Tibial nerve (tissue), 4 donors: ENCODE measurements around the gene PCDH9.

Source experiments
- CTCF ChIP-seq, 5 experiments: fragments of 200-600 bp in 3 of 5; fragments of 450-650 bp in 2 of 5; sonication (generic) in 3 of 5; IDR thresholded peaks; one replicate each; pipeline ENCODE4 v1.5.1; 2016 to 2019; ENCODE audit warnings: antibody characterized with exemption in 5 of 5, mild to moderate bottlenecking in 3 of 5, moderate library complexity in 2 of 5
- EP300 ChIP-seq, 2 donors: sonication (generic); formaldehyde crosslinking; IDR thresholded peaks; one replicate each; pipeline ENCODE4 v1.6.1; 2017; ENCODE audit warnings: antibody characterized with exemption in 2 of 2, mild to moderate bottlenecking in 1 of 2
- POLR2A ChIP-seq, 2 donors: fragments of 450-650 bp; IDR thresholded peaks; one replicate each; pipeline ENCODE4 v1.6.1; 2017; ENCODE audit warnings: antibody characterized with exemption in 2 of 2, mild to moderate bottlenecking in 2 of 2, moderate library complexity in 2 of 2

GRCh38 chr13:66952507-66952906, 277.6 kb downstream of the PCDH9 start:
- TF ChIP-seq POLR2A (IDR thresholded peaks at IDR 0.05) (no peak), CTCF (IDR thresholded peaks at IDR 0.05) (no peak), EP300 (IDR thresholded peaks at IDR 0.05) (no peak)
